ENCODE data around the gene LPO. TPM values are rescaled to one million over a fixed set of nuclear protein-coding genes. Genes with fewer than 3 reads are reported as not detected.
A peak's percentile ranks its signal among the peaks of the same experiment; 100 is the strongest.

The LPO gene
- total RNA-seq, 1 donor from 2014 or later, result not detected

DNA sequence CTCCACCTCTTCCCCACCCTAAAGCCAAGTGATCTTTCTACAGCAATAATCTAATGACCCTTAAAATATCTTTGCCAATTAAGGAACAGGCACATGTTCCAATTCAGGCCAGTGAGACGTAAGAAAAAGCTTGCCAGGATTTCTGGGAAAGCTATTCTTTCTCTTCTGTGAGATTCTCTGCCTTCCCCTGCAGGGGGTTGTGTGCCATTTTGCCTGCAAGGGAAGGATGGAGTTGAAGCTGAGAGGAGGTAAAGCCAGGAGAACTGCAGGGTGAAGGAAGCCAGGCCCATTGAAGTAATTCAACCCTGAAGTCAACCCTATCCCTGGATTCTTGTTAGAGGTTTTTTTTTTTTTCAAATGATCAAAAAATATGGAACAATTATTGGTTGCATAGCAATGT, 9.0 kb upstream of the LPO start:
- no peak for DNase-seq (ENCODE audit: low read depth in 2 of 2)

DNA sequence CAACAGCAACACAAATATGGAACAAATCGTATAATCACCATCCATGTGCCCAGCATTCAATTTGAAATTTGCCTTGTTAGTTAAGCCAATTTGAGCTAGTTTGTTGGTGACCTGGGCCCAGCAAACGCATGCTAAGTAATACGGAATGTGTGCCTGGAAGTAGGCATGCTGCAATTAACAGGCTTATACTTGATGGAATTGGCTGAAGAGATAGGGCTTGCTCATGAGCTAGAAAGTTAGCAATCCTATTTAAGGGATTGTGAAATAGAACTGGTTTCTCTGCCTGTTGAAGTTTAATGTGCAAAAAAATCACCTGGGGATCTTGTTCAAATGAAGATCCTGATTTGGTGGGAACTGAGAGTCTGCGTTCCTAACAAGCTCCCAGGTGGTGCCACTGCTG, 8.5 kb upstream of the LPO start:
- DNase-seq (ENCODE audit: low read depth in 2 of 2), result no peak

GRCh38 chr17:58231641-58232040, 6.7 kb upstream of the LPO start:
- DNase-seq (ENCODE audit: low read depth in 2 of 2), result no peak

GRCh38 chr17:58232707-58233156, 5.7 kb upstream of the LPO start:
- peak in 1 of 2 donors; percentile 38 for DNase-seq (ENCODE audit: low read depth in 2 of 2)

DNA sequence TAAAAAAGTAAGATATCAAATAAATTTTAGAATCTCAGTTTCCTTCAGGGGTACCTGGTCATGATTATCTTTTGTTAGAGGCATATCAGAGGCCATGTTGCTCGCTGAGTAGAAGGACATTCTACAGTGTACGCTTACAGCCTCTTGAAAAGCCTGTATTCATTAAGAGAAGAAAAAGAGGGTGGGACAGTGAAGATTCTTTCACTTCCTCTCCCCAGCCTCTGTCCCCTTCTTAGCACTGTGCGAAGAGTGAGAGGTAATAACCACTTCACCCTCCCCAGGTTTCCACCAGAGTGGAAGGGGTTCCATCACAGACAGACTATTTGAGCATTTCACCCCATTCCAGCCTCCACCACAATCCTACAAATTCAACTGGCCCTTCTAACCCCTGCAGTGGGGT, 4.8 kb upstream of the LPO start:
- DNase-seq (ENCODE audit: low read depth in 2 of 2), result no peak

- DNase-seq (ENCODE audit: low read depth in 2 of 2), result no peak
These were observed 3.9 kb upstream of the LPO start for GRCh38 chr17:58234512-58234911.

- no peak for DNase-seq (ENCODE audit: low read depth in 2 of 2)
These were observed 2.6 kb upstream of the LPO start for GRCh38 chr17:58235821-58236220.

GRCh38 chr17:58236394-58236793, 2.0 kb upstream of the LPO start:
- no peak for DNase-seq (ENCODE audit: low read depth in 2 of 2)

- DNase-seq (ENCODE audit: low read depth in 2 of 2), result no peak
These were observed 1.6 kb downstream of the LPO start for GRCh38 chr17:58239987-58240386.

GRCh38 chr17:58242171-58242784, 3.9 kb downstream of the LPO start:
- no peak for DNase-seq (ENCODE audit: low read depth in 2 of 2)

- no peak for DNase-seq (ENCODE audit: low read depth in 2 of 2)
These were observed 6.6 kb downstream of the LPO start for GRCh38 chr17:58244963-58245362.

GRCh38 chr17:58245428-58246103, 7.2 kb downstream of the LPO start:
- no peak for DNase-seq (ENCODE audit: low read depth in 2 of 2)

- DNase-seq (ENCODE audit: low read depth in 2 of 2), result no peak
These were observed 7.8 kb downstream of the LPO start for GRCh38 chr17:58246104-58246740.

DNA sequence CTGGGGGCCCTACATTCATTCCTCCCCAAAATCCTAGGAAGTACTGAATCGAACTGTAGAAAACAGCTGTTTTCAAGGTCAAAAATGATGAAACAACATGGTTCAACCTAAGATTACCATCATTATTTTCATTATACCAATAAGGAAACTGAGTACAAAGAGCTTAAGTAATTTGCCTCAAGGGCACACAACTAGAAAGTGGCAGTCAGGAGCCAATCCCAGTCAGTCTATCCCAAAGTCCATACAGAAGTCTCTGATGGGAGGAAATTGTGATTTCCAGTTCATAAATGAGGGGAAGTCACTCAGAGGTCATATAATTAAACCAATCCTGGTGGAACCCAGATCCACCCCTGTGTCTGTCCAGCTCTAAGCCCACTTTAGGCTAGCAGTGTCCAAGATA, 8.4 kb downstream of the LPO start:
- DNase-seq (ENCODE audit: low read depth in 2 of 2), result no peak

GRCh38 chr17:58247511-58248363, 9.4 kb downstream of the LPO start:
- DNase-seq (ENCODE audit: low read depth in 2 of 2), result no peak

GRCh38 chr17:58248955-58249269, 10.5 kb downstream of the LPO start:
- no peak for DNase-seq (ENCODE audit: low read depth in 2 of 2)

DNA sequence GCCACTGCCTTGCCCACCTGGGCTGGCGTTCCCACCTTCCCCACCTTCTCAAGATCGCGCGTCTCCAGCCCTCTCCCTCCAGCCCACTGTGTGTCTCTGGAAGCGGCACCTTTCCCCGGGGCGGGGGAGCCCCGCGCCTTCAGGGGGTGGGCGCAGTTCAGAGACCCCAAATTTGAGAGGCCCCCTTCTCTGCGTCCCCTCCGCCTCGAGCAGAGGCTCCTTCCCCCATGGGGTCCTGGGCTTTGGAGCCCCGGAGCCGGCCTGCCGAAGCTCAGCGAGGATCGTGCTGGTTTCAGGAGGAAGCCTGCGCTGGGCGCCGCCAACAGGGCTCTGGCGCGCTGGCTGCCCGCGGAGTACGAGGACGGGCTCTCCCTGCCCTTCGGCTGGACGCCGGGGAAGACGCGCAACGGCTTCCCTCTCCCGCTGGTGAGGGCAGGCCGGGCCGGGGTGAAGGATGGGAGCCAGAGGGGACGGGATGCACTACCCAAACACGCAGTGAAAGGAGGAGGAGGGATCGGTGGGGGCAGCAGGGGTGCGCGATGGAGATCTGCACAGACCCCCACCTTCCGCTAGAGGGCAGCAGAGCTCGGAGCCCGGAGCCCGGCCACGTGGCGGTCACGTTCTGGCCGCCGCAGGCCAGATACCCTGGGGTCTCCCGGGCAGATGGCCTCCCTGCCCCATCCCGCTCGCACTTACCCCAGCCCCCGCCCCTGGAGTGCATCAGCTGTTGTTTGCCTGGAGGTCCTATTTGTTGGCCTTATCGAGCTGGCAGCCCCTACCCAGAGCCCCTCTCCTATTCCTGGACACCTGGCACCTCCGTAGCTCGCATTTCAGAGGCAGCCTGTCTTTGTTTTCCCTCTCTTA, 11.1 kb downstream of the LPO start:
- peak; percentile 45 to 62 for DNase-seq (ENCODE audit: low read depth in 2 of 2)

GRCh38 chr17:58250344-58251011, 12.1 kb downstream of the LPO start:
- DNase-seq (ENCODE audit: low read depth in 2 of 2), result no peak

GRCh38 chr17:58252141-58252540, 13.8 kb downstream of the LPO start:
- DNase-seq (ENCODE audit: low read depth in 2 of 2), result no peak

DNA sequence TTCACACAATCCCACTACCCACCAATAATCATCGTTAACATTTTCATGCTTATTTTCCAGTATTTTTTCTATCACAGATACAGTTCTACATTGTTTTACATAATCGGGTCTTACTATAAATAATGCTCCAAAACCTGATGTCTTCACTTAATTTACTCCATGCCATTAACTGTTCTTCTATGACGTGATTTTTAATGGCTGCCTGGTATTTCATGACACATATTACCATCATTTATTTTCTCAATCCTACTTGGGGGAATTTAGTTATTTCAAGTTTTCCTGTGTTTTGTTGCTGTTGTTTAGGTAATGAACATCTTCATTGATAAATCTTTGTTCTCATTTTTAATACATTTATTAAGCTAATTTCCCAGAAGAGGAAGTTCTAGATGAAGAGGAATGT, 14.7 kb downstream of the LPO start:
- no peak for DNase-seq (ENCODE audit: low read depth in 2 of 2)

DNA sequence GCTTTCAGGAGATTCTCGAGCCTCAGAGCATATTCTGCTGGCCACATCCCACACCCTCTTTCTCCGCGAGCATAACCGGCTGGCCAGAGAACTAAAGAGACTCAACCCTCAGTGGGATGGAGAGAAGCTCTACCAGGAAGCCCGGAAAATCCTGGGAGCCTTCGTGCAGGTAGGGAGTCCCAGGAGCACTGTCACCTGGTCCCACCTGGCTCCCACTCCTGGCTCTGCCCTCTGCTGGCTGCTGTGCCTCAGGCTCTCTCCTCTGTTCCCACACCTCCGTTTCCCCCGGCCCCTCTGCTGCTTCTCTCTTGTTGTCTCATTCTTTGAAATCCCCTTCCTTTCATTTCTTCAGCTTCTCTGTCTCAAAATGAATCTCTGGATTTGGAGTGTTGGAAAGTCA, 16.4 kb downstream of the LPO start:
- DNase-seq (ENCODE audit: low read depth in 2 of 2), result no peak
